Measurements from ENCODE around the gene VAMP4. TPM values are rescaled to one million over a fixed set of nuclear protein-coding genes. Genes with fewer than 3 reads are reported as not detected.
"Not testable (repeated sequence)": the region's sequence is repeated elsewhere in the genome, so short reads cannot be mapped to it uniquely, and the experiment has no call there.

The VAMP4 gene
- total RNA-seq, 1 donor = 4.8 TPM

- DNase-seq (ENCODE audit: low read depth in 2 of 3, low spot score in 2 of 3) = no peak
These were observed 34.3 kb downstream of the VAMP4 start for GRCh38 chr1:171707583-171707982.

- no peak for DNase-seq (ENCODE audit: low read depth in 2 of 3, low spot score in 2 of 3)
These were observed 39.3 kb downstream of the VAMP4 start for GRCh38 chr1:171702598-171702997.

GRCh38 chr1:171699531-171699930 is 42.3 kb downstream of the VAMP4 start:
- no peak for DNase-seq (ENCODE audit: low read depth in 2 of 3, low spot score in 2 of 3)

GRCh38 chr1:171695772-171696171 is 46.1 kb downstream of the VAMP4 start:
- not testable (repeated sequence) for DNase-seq (ENCODE audit: low read depth in 2 of 3, low spot score in 2 of 3)

GRCh38 chr1:171693541-171693940 is 48.3 kb downstream of the VAMP4 start:
- DNase-seq (ENCODE audit: low read depth in 2 of 3, low spot score in 2 of 3) = not testable (repeated sequence)

GRCh38 chr1:171683870-171684269 is 58.0 kb downstream of the VAMP4 start:
- DNase-seq (ENCODE audit: low read depth in 2 of 3, low spot score in 2 of 3) = peak in 1 of 3 donors; percentile 62

GRCh38 chr1:171680339-171680738 is 61.5 kb downstream of the VAMP4 start:
- DNase-seq (ENCODE audit: low read depth in 2 of 3, low spot score in 2 of 3) = no peak

- no peak for DNase-seq (ENCODE audit: low read depth in 2 of 3, low spot score in 2 of 3)
These were observed 65.0 kb downstream of the VAMP4 start for GRCh38 chr1:171676823-171677222.

GRCh38 chr1:171674431-171675405 is 67.1 kb downstream of the VAMP4 start:
- DNase-seq (ENCODE audit: low read depth in 2 of 3, low spot score in 2 of 3) = no peak

GRCh38 chr1:171670739-171671138 is 71.1 kb downstream of the VAMP4 start:
- DNase-seq (ENCODE audit: low read depth in 2 of 3, low spot score in 2 of 3) = no peak

GRCh38 chr1:171668372-171668771 is 73.5 kb downstream of the VAMP4 start:
- no peak for DNase-seq (ENCODE audit: low read depth in 2 of 3, low spot score in 2 of 3)

- DNase-seq (ENCODE audit: low read depth in 2 of 3, low spot score in 2 of 3) = no peak
These were observed 75.6 kb downstream of the VAMP4 start for GRCh38 chr1:171666114-171666769.

GRCh38 chr1:171664976-171665375 is 76.9 kb downstream of the VAMP4 start:
- DNase-seq (ENCODE audit: low read depth in 2 of 3, low spot score in 2 of 3) = no peak

GRCh38 chr1:171663854-171664575 is 77.8 kb downstream of the VAMP4 start:
- peak in 1 of 3 donors; percentile 38 for DNase-seq (ENCODE audit: low read depth in 2 of 3, low spot score in 2 of 3)

GRCh38 chr1:171663036-171663853 is 78.6 kb downstream of the VAMP4 start:
- no peak for DNase-seq (ENCODE audit: low read depth in 2 of 3, low spot score in 2 of 3)

GRCh38 chr1:171661076-171661650 is 80.7 kb downstream of the VAMP4 start:
- DNase-seq (ENCODE audit: low read depth in 2 of 3, low spot score in 2 of 3) = no peak

- not testable (repeated sequence) for DNase-seq (ENCODE audit: low read depth in 2 of 3, low spot score in 2 of 3)
These were observed 85.7 kb downstream of the VAMP4 start for GRCh38 chr1:171656206-171656605.

GRCh38 chr1:171655746-171656116 is 86.1 kb downstream of the VAMP4 start:
- no peak for DNase-seq (ENCODE audit: low read depth in 2 of 3, low spot score in 2 of 3)

GRCh38 chr1:171654942-171655745 is 86.7 kb downstream of the VAMP4 start:
- peak in 2 of 3 donors; percentile 47 to 81 for DNase-seq (ENCODE audit: low read depth in 2 of 3, low spot score in 2 of 3)
